ES-I3 (cell line): ENCODE data around the gene GRWD1.
A peak's percentile ranks its signal among the peaks of the same experiment; 100 is the strongest.

Source experiments
- H3K36me3 ChIP-seq: 2 replicates; pipeline ENCODE4 v1.6.1; 2013; ENCODE audit warnings: mild to moderate bottlenecking, low read length, control low read depth, moderate library complexity; ENCODE audit not compliant: insufficient read depth
- H3K4me1 ChIP-seq: 2 replicates; pipeline ENCODE4 v1.6.1; 2013; ENCODE audit warnings: mild to moderate bottlenecking, control low read depth, low read length; ENCODE audit not compliant: insufficient read depth
- H3K9ac ChIP-seq: 2 replicates; pipeline ENCODE4 v1.6.1; 2013; ENCODE audit warnings: low read depth, mild to moderate bottlenecking, low read length, moderate library complexity
- H3K9me3 ChIP-seq: 2 replicates; pipeline ENCODE4 v1.6.1; 2013; ENCODE audit warnings: mild to moderate bottlenecking, low read length, moderate library complexity; ENCODE audit not compliant: control insufficient read depth, insufficient read depth

The GRWD1 gene

DNA sequence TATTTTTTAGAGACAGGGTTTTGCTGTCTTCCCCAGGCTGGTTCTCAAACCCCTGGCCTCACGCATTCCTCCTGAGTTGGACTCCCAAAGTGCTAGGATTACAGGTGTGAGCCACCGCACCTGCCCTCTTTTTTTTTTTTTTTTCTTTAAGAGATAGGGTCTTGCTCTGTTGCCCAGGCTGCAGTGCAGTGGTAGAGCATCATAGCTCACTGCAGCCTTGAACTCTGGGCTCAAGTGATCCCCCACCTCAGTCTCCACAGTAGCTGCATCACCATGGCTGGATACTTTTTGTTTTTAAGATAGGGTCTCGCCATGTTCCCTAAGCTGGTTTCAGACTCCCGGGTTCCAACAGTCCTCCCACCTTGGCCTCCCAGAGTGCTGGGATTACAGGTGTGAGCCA is 11.1 kb downstream of the GRWD1 start:
- Histone ChIP-seq H3K9ac (no peak overlapping the region), H3K36me3 (peaks cover 3% of the 10 kb centered on the region; the same call in 1 of the 2 replicates), H3K4me1 (no peaks in the 10 kb centered on the region)

DNA sequence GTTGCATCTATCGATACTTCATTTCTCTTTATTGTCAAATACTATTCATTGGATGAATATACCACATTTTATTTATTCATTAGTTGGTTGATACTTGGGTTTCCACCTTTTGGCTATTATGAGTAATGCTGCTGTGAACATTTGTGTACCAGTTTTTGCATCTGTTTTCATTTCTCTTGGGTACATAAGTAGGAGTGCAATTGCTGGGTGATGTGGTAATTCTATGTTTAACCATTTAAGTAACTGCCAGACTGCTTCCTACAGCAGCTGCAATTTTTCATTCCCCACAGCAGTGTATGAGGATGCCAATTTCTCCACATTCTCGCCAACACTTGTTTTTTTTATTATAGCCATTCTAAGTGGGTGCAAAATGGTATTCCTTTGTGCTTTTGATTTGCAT is 12.2 kb downstream of the GRWD1 start:
- Histone ChIP-seq H3K4me1 (no peaks in the 10 kb centered on the region), H3K9me3 (no peaks in the 10 kb centered on the region), H3K36me3 (peaks cover 3% of the 10 kb centered on the region; the same call in 1 of the 2 replicates), H3K9ac (no peak overlapping the region)

More for the DNA sequence above, 11.1 kb downstream of the GRWD1 start:
- no peaks in the 10 kb centered on the region for H3K9me3 ChIP-seq

DNA sequence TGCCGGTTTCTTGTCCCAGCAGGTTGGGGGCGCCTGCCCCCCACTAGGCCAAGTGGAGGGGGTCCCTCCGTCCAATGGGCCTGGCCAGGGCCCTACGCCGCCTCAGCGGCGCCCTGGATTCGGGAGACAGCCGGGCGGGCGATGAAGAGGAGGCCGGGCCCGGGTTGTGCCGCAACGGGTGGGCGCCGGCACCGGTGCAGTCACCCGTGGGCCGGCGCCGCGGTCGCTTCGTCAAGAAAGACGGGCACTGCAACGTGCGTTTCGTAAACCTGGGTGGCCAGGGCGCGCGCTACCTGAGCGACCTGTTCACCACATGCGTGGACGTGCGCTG is 15.8 kb downstream of the GRWD1 start:
- Histone ChIP-seq H3K9me3 (no peaks in the 10 kb centered on the region), H3K9ac (no peak overlapping the region), H3K4me1 (no peaks in the 10 kb centered on the region), H3K36me3 (no peaks in the 10 kb centered on the region)

DNA sequence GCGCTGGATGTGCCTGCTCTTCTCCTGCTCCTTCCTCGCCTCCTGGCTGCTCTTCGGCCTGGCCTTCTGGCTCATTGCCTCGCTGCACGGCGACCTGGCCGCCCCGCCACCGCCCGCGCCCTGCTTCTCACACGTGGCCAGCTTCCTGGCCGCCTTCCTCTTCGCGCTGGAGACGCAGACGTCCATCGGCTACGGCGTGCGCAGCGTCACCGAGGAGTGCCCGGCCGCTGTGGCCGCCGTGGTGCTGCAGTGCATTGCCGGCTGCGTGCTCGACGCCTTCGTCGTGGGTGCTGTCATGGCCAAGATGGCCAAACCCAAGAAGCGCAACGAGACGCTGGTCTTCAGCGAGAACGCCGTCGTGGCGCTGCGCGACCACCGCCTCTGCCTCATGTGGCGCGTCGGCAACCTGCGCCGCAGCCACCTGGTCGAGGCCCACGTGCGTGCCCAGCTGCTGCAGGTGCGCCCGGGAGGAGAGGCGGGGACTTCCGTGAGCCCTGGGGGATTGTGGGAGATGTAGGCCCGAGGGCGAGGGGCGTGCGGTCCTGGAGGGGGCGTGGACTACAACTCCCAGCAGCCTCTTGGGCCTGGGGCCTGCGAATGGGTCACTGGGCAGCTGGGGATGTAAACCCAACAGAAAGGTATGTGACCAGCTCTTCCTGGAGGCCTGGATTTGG is 16.3 kb downstream of the GRWD1 start:
- H3K36me3 ChIP-seq = no peaks in the 10 kb centered on the region
- H3K4me1 ChIP-seq = no peaks in the 10 kb centered on the region
- H3K9me3 ChIP-seq = no peaks in the 10 kb centered on the region
- H3K9ac ChIP-seq = no peak overlapping the region

DNA sequence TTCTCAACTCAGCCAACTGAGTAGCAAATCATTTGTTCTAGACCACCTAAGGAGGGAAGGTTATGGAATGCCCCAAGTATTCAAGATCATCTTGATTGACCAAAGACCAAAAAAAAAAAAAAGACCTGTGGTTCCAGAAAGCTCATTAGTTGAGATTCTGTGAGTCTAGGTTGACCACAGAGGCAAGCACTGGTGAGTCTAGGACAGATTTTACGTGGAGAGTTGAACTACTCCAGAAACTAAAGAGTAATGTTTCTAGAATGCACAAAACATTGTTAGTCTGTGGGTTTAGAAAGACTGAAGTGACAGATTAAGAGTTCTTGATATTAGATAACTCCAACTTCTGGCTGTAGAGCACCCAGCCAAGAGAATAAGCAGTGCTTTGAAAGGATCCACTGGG is 19.4 kb downstream of the GRWD1 start:
- no peaks in the 10 kb centered on the region for H3K9me3 ChIP-seq
- H3K36me3 ChIP-seq = no peaks in the 10 kb centered on the region
- no peaks in the 10 kb centered on the region for H3K4me1 ChIP-seq
- no peak overlapping the region for H3K9ac ChIP-seq

DNA sequence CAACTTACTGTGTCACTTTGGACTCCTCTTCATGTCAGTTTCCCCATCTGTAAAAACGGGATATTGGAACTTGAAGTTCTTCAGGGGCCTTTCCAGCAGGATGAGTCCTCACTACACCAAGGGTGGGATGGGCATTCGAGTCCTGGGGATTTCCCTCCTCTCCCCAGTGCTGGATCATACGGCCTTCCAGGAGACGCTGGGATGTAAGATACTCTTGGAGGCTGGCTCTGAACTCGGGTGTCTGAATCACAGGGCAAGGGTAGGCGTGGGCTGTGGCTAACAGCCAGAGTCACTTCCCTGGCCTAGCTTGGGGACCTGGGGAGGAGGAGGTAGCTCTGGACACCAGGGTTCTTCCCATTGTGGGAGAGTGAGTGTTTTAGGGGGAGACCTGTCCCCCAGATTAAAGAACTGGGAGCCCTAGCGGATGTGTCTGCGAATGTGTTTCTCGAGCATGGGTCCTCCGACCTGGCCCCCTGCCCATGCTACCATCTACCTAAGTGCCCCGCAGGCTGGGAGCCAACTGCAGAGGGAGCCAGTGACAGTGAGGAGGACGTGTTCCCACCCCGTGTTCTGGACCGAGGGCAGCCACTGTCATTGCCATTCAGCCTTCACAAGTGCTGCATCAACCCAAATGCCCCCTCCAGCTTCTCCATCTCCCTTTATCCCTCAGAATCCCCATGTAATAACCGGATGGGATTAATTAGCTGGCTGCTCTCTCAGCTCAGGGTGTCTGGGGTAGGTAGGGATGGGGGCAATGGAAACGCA is 21.0 kb downstream of the GRWD1 start:
- H3K36me3 ChIP-seq = peaks cover 13% of the 10 kb centered on the region; the same call in 1 of the 2 replicates
- no peaks in the 10 kb centered on the region for H3K9me3 ChIP-seq
- H3K9ac ChIP-seq = no peak overlapping the region; the same call in 1 of the 2 replicates
- no peaks in the 10 kb centered on the region for H3K4me1 ChIP-seq

DNA sequence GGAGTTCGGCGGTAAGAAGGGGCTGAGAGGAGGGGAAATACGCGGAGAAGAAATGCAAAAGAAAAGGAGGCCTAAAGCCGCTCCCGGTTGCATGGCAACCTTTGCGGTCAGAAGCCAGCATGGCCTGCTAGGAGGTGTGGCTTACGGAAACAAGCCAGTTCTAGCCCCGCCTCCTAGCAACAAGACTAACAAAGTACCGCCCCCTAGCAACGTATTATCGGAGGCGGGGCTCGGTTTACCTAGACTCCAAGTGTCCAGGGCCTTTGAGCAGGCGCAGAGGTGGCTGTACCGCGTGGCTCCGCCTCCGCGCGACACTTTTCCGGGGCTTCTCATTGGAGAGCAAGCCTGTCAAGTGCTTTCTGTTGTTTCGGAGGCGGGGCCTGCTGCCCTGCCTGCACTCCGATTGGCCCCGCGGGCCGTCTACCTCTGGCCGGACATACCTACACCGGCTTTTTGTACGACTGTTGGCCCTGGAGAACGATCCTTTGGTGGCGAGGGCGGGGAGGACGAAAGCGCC is 23.0 kb downstream of the GRWD1 start:
- Histone ChIP-seq H3K4me1 (no peaks in the 10 kb centered on the region), H3K9me3 (no peaks in the 10 kb centered on the region), H3K36me3 (peaks cover 19% of the 10 kb centered on the region), H3K9ac (peak overlapping the region; percentile 100; the same call in 1 of the 2 replicates)

DNA sequence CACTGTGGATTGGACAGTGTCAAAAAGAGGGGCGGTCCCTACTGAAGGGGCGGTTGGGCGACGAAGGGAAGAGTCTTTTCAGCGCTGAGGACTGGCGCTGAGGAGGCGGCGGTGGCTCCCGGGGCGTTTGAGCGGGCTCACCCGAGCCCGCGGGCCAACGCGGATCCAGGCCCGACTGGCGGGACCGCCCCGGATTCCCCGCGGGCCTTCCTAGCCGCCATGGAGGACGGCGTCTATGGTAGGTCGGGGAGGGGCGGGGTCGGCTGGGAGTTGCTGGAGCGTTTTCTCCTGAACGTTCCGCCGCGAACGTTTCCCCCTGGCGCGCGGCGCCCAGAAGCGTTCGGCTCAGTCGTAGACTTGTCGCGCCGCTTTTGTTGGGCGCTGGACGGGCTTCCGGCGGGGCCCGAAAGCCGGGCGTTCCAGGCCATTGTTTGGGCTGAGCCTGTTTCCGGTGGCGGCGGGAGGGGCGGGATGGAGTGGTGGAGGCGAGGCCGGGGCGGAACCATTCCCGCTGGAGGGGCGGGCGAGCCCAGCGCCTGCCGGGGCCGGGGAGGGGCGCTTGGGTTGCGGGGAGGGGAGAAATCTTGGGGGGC is 23.6 kb downstream of the GRWD1 start, which contains the start of gene CYTH2:
Gene CYTH2, plus strand, starts transcription at position 81 of the 593 bp plus-strand sequence. Its CDS starts 139 bp downstream, at position 220.
- peaks cover 19% of the 10 kb centered on the region for H3K36me3 ChIP-seq
- H3K9me3 ChIP-seq = no peaks in the 10 kb centered on the region
- no peaks in the 10 kb centered on the region for H3K4me1 ChIP-seq
- H3K9ac ChIP-seq = peak within 1 kb of the TSS; percentile 100

DNA sequence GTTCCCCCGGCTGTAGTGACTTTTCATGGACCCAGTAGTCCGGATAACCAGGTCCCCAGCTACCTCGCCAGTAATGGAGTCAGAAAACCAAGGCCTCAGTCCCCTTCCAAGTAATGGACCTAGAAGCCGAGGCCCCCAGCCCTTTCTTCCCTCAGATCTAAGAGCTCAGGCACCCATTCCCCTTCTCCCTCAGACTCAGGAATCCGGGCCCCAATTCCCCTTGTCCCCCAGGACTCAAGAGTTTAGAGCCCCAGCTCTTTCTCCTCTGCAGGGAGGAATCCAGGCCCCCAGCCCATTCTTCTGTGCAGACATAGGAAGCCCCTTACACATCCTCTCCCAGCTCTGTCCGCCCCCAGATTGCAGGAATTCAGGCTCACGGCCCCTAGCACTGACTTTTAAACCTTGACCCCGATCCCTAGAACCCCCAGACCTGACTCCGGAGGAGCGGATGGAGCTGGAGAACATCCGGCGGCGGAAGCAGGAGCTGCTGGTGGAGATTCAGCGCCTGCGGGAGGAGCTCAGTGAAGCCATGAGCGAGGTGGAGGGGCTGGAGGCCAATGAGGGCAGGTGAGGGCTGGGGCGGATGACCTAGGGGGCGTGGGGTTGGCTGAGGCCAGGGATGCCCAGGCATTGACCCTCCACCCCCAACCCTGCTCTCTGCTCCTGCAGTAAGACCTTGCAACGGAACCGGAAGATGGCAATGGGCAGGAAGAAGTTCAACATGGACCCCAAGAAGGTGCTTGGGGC is 24.3 kb downstream of the GRWD1 start:
- H3K9me3 ChIP-seq = no peaks in the 10 kb centered on the region
- H3K9ac ChIP-seq = peak overlapping the region; percentile 100
- H3K36me3 ChIP-seq = peaks cover 19% of the 10 kb centered on the region
- no peaks in the 10 kb centered on the region for H3K4me1 ChIP-seq

DNA sequence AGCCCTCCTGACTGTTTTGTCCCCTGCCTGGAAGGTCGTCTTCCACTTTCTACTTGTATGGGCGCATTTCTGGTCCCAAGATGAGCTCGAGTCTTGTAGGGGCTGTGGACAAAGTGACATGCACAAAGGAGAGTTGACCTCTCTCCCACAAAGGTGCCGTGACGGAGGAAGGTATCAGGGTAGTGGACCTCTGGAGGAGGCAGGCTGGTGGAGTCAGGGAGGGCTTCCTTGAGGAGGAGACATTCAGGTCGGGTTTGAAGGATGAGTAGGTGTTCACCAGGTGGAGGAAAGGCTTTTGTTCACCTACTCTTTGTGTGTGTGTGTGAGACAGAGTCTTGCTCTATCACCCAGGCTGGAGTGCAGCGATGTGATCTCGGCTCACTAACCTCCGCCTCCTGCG is 25.1 kb downstream of the GRWD1 start:
- H3K36me3 ChIP-seq = peaks cover 24% of the 10 kb centered on the region
- H3K9me3 ChIP-seq = no peaks in the 10 kb centered on the region
- no peak overlapping the region for H3K9ac ChIP-seq
- H3K4me1 ChIP-seq = no peaks in the 10 kb centered on the region

DNA sequence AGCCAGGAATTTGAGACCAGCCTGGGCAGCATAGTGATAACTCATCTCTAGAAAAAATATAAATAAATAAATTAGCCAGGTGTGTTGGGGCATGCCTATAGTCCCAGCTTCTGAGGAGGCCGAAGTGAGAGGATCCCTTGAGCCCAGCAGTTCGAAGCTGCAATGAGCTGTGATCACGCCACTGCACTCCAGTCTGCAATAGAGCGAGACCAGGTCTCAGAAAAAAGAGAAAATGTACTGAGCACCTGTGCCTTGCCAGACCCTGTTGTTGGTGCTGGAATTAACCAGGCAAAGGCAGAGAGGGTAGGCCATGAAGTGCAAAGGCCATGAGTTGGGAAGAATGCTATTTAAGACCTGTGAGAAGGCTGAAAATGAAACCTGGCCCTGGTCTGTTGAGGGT is 26.1 kb downstream of the GRWD1 start:
- no peak overlapping the region for H3K9ac ChIP-seq
- H3K9me3 ChIP-seq = no peaks in the 10 kb centered on the region
- peaks cover 26% of the 10 kb centered on the region for H3K36me3 ChIP-seq
- no peaks in the 10 kb centered on the region for H3K4me1 ChIP-seq

DNA sequence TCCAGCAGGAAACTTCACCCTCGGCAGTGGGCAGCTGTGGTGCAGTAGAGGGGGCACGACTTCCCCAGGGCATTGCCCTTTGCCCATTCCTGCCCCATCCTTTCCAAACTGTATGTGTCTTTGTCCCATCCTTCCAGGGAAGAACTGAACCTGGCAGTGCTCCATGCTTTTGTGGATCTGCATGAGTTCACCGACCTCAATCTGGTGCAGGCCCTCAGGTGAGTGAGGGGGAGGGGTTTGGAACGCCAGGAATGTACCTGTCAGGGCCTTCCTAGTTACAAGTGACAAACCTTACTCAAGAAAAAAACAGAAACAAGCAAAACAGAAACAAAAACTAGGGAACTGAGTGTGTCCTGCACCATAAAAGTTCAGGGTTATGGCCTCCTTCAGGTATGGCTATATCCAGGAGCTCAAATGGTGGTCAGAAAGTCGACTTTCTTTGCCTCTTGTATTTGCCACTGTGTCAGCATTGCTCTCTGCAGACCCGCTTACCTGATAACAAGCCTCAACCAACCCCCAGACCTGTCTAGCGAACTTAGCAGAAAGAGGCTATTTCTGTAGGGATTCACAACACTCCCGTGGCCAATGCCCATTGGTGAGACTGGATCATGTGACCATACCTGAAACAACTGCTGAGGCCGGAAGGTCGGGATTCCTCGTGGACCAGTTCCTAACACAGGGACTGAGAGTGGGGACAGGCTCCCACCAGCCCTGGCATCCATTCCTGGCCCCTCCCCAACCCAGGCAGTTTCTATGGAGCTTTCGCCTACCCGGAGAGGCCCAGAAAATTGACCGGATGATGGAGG is 27.6 kb downstream of the GRWD1 start:
- Histone ChIP-seq H3K4me1 (no peaks in the 10 kb centered on the region), H3K9me3 (no peaks in the 10 kb centered on the region), H3K9ac (no peak overlapping the region), H3K36me3 (peaks cover 26% of the 10 kb centered on the region)

DNA sequence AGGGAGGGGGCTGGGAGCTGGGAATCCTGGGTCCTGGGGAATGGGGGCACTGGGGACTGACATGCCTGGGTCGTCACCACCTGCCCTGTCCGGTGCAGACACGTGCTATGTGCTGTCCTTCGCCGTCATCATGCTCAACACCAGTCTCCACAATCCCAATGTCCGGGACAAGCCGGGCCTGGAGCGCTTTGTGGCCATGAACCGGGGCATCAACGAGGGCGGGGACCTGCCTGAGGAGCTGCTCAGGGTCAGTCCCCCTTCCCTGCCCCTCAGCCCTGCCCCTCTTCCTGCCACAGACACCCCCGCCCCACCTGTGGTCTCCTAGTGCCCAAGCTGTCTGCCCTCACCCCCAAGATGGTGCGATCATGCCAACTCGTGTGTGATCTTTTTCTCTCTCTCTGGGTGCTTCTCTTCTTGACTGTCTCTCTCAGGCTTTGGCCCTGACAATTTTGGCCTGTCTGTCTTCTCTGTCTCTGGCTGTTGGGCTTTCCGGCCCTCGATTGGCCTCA is 28.4 kb downstream of the GRWD1 start:
- H3K36me3 ChIP-seq = peaks cover 26% of the 10 kb centered on the region
- no peaks in the 10 kb centered on the region for H3K4me1 ChIP-seq
- no peak overlapping the region for H3K9ac ChIP-seq
- H3K9me3 ChIP-seq = no peaks in the 10 kb centered on the region
